Panc1 (cell line): ENCODE measurements around the gene RNU6-7.

Experiments used
- CTCF ChIP-seq: fragments of 450-650 bp; IDR thresholded peaks from 2 replicates; pipeline ENCODE4 v1.5.1; 2017; ENCODE audit warnings: mild to moderate bottlenecking
- POLR2AphosphoS5 ChIP-seq: IDR thresholded peaks from 2 replicates; pipeline ENCODE4 v1.6.1; 2012; ENCODE audit warnings: mild to moderate bottlenecking, low read depth, low read length, moderate library complexity
- REST ChIP-seq, 2 experiments: IDR thresholded peaks; 2 replicates each; pipeline ENCODE4 v1.6.1; 2011 to 2012; ENCODE audit warnings: low read depth in 2 of 2, control low read depth in 1 of 2, low read length in 1 of 2, mild to moderate bottlenecking in 1 of 2, moderate library complexity in 1 of 2; ENCODE audit not compliant: insufficient read depth in 1 of 2
- TCF7L2 ChIP-seq: IDR thresholded peaks from 2 replicates; pipeline ENCODE4 v1.6.1; 2011; ENCODE audit warnings: mild to moderate bottlenecking, low read depth, low read length, inconsistent platforms

- TF ChIP-seq TCF7L2 (no peak), CTCF (no peak), REST (IDR thresholded peaks at IDR 0.05; ENCODE audit: insufficient read depth in 1 of 2, low read depth in 2 of 2, low read length in 1 of 2) (no peak), POLR2AphosphoS5 (no peak)
These were observed 9.2 kb downstream of the RNU6-7 start for GRCh38 chr14:32211068-32211404.
